H9 (cell line): Measurements from ENCODE around the gene ZNF283. TPM values are rescaled to one million over a fixed set of nuclear protein-coding genes. Genes with fewer than 3 reads are reported as not detected.
"Not testable (repeated sequence)": the region's sequence is repeated elsewhere in the genome, so short reads cannot be mapped to it uniquely, and the experiment has no call there.

Experiments used
- DNase-seq: peaks from one replicate; pipeline ENCODE4 v3.0.0-alpha.2; 2017
- H2AFZ ChIP-seq: one replicate; pipeline ENCODE4 v1.6.1; 2013; ENCODE audit warnings: mild to moderate bottlenecking, low read length, control low read depth, moderate library complexity
- H2AK5ac ChIP-seq: 2 replicates; pipeline ENCODE4 v1.6.1; 2013; ENCODE audit warnings: low read length, control low read depth, mixed read lengths; ENCODE audit not compliant: insufficient read length
- H2BK120ac ChIP-seq: one replicate; pipeline ENCODE4 v1.6.1; 2013; ENCODE audit warnings: low read depth, mild to moderate bottlenecking, low read length, control low read depth, inconsistent platforms; ENCODE audit not compliant: poor library complexity, severe bottlenecking
- H2BK12ac ChIP-seq: 2 replicates; pipeline ENCODE4 v1.6.1; 2013; ENCODE audit warnings: low read length, control low read depth, mixed read lengths, low read depth; ENCODE audit not compliant: insufficient read length
- H2BK15ac ChIP-seq: 2 replicates; pipeline ENCODE4 v1.6.1; 2013; ENCODE audit warnings: low read depth, low read length, control low read depth
- H2BK20ac ChIP-seq: one replicate; pipeline ENCODE4 v1.6.1; 2013; ENCODE audit warnings: low read depth, mild to moderate bottlenecking, low read length, control low read depth, inconsistent platforms; ENCODE audit not compliant: poor library complexity, severe bottlenecking
- H2BK5ac ChIP-seq: 2 replicates; pipeline ENCODE4 v1.6.1; 2013; ENCODE audit warnings: low read length, control low read depth, mixed read lengths; ENCODE audit not compliant: insufficient read length
- H3K14ac ChIP-seq: 2 replicates; pipeline ENCODE4 v1.6.1; 2013; ENCODE audit warnings: low read length, control low read depth; ENCODE audit not compliant: insufficient read depth
- H3K18ac ChIP-seq: 2 replicates; pipeline ENCODE4 v1.6.1; 2013; ENCODE audit warnings: low read depth, mild to moderate bottlenecking, mixed read lengths, low read length, control low read depth; ENCODE audit not compliant: insufficient read length
- H3K23ac ChIP-seq: 2 replicates; pipeline ENCODE4 v1.6.1; 2013; ENCODE audit warnings: low read length, control low read depth, mixed read lengths, low read depth; ENCODE audit not compliant: insufficient read length
- H3K23me2 ChIP-seq: 2 replicates; pipeline ENCODE4 v1.6.1; 2013; ENCODE audit warnings: low read depth, mild to moderate bottlenecking, mixed read lengths, low read length, control low read depth; ENCODE audit not compliant: insufficient read length, poor library complexity, severe bottlenecking
- H3K27ac ChIP-seq: 2 replicates; pipeline ENCODE4 v1.5.1; 2013; ENCODE audit warnings: low read length, control low read depth, mixed read lengths, low read depth; ENCODE audit not compliant: insufficient read length
- H3K27me3 ChIP-seq: 2 replicates; pipeline ENCODE4 v1.6.1; 2013; ENCODE audit warnings: low read length, control low read depth, inconsistent platforms; ENCODE audit not compliant: insufficient read depth
- H3K4ac ChIP-seq: 2 replicates; pipeline ENCODE4 v1.6.1; 2013; ENCODE audit warnings: low read depth, mild to moderate bottlenecking, control low read depth, inconsistent platforms, low read length, moderate library complexity
- H3K4me1 ChIP-seq: 2 replicates; pipeline ENCODE4 v1.6.1; 2013; ENCODE audit warnings: low read length, control low read depth, inconsistent platforms; ENCODE audit not compliant: insufficient read depth
- H3K4me2 ChIP-seq: 2 replicates; pipeline ENCODE4 v1.6.1; 2013; ENCODE audit warnings: low read length, control low read depth, mixed read lengths; ENCODE audit not compliant: insufficient read length, insufficient read depth
- H3K56ac ChIP-seq: 2 replicates; pipeline ENCODE4 v1.6.1; 2013; ENCODE audit warnings: low read depth, mild to moderate bottlenecking, mixed read lengths, low read length, control low read depth; ENCODE audit not compliant: insufficient read length
- H3K79me1 ChIP-seq: 2 replicates; pipeline ENCODE4 v1.6.1; 2013; ENCODE audit warnings: low read depth, mild to moderate bottlenecking, moderate library complexity, low read length, control low read depth, inconsistent platforms; ENCODE audit not compliant: insufficient read depth, poor library complexity, severe bottlenecking
- H3K79me2 ChIP-seq: 2 replicates; pipeline ENCODE4 v1.6.1; 2013; ENCODE audit warnings: low read length, control low read depth, inconsistent platforms; ENCODE audit not compliant: insufficient read depth
- H3K9ac ChIP-seq: 2 replicates; pipeline ENCODE4 v1.6.1; 2013; ENCODE audit warnings: low read length, control low read depth, mixed read lengths; ENCODE audit not compliant: insufficient read length; ENCODE audit errors: extremely low read depth
- H3K9me3 ChIP-seq: one replicate; pipeline ENCODE4 v1.6.1; 2013; ENCODE audit warnings: low read depth, low read length, inconsistent platforms; ENCODE audit not compliant: control insufficient read depth
- H3T11ph ChIP-seq: one replicate; pipeline ENCODE4 v1.6.1; 2013; ENCODE audit warnings: mild to moderate bottlenecking, low read length, control low read depth, inconsistent platforms
- H4K20me1 ChIP-seq: one replicate; pipeline ENCODE4 v1.6.1; 2013; ENCODE audit not compliant: control insufficient read depth, insufficient read length, insufficient read depth
- H4K5ac ChIP-seq: 2 replicates; pipeline ENCODE4 v1.6.1; 2013; ENCODE audit warnings: low read depth, mild to moderate bottlenecking, mixed read lengths, low read length, control low read depth; ENCODE audit not compliant: insufficient read length
- H4K8ac ChIP-seq: replicated peaks from 2 replicates; pipeline ENCODE4 v1.6.1; 2013; ENCODE audit warnings: low read length, control low read depth, mixed read lengths, low read depth; ENCODE audit not compliant: insufficient read length
- H4K91ac ChIP-seq: 2 replicates; pipeline ENCODE4 v1.6.1; 2013; ENCODE audit warnings: low read depth, mild to moderate bottlenecking, moderate library complexity, mixed read lengths, low read length, control low read depth; ENCODE audit not compliant: insufficient read length
- H3K27ac Mint-ChIP-seq, 3 experiments: 2 replicates in 2 of 3; 3 replicates in 1 of 3; pipeline ENCODE4 v1.8.0; 2020 to 2021; ENCODE audit warnings: mixed read lengths in 3 of 3, mild to moderate bottlenecking in 1 of 3, moderate library complexity in 1 of 3
- H3K27me3 Mint-ChIP-seq: 2 replicates; pipeline ENCODE4 v1.8.0; 2021; ENCODE audit warnings: low read depth, mild to moderate bottlenecking, moderate library complexity, mixed read lengths
- H3K36me3 Mint-ChIP-seq, 3 experiments: 2 replicates in 2 of 3; 3 replicates in 1 of 3; pipeline ENCODE4 v1.8.0; 2020 to 2021; ENCODE audit warnings: low read depth in 3 of 3, mixed read lengths in 3 of 3; ENCODE audit not compliant: insufficient read depth in 1 of 3
- H3K4me1 Mint-ChIP-seq, 2 experiments: 2 replicates each; pipeline ENCODE4 v1.8.0; 2020; ENCODE audit warnings: mixed read lengths in 2 of 2
- H3K4me3 Mint-ChIP-seq, 2 experiments: 2 replicates in 1 of 2; 3 replicates in 1 of 2; pipeline ENCODE4 v1.8.0; 2020 to 2021; ENCODE audit warnings: mild to moderate bottlenecking in 2 of 2, mixed read lengths in 2 of 2, moderate library complexity in 1 of 2
- H3K9me3 Mint-ChIP-seq, 2 experiments: 2 replicates in 1 of 2; 3 replicates in 1 of 2; pipeline ENCODE4 v1.8.0; 2020; ENCODE audit warnings: mild to moderate bottlenecking in 2 of 2, mixed read lengths in 2 of 2, moderate library complexity in 1 of 2
- WGBS: extraction: QIAGEN DNeasy Blood & Tissue Kit; methylation state at CpG from one replicate; pipeline ENCODE4 v1.1.7; 2013; ENCODE audit warnings: missing lambda C conversion rate, low lambda C conversion rate, mixed read lengths; ENCODE audit not compliant: insufficient read length; ENCODE audit errors: extremely low coverage; 5-methylcytosine and 5-hydroxymethylcytosine counted together
- total RNA-seq: library from RNA; stranded (reverse); gene quantifications from 2 replicates; pipeline ENCODE4 v1.2.1, GENCODE V29; 2021
- TF ChIP-seq, protein P1 (sequence below): fragments of 200-600 bp; sonication (generic); conservative IDR thresholded peaks from 3 replicates; pipeline ENCODE4 v1.8.0; 2021; ENCODE audit warnings: antibody characterized with exemption, mild to moderate bottlenecking

ZNF283 gene
- total RNA-seq, 1 experiment from 2014 or later, result 10.4 TPM

- Histone ChIP-seq H2BK15ac (no peak overlapping the region), H2AK5ac (no peak overlapping the region), H2BK120ac (no peak overlapping the region), H4K91ac (no peak overlapping the region), H3K9ac (no peak overlapping the region), H2BK20ac (no peak overlapping the region), H4K5ac (no peak overlapping the region), H3K27ac (no peak overlapping the region), H2AFZ (peak overlapping the region; percentile 26), H3K4me1 (no peaks in the 10 kb centered on the region), H3K4me2 (no peak overlapping the region), H3K9me3 (no peaks in the 10 kb centered on the region), H4K20me1 (no peaks in the 10 kb centered on the region), H3K14ac (no peak overlapping the region), H3K4ac (no peak overlapping the region), H3K79me2 (no peaks in the 10 kb centered on the region), H3K18ac (no peak overlapping the region), H2BK12ac (no peak overlapping the region), H3K79me1 (no peaks in the 10 kb centered on the region), H2BK5ac (no peak overlapping the region), H3K56ac (no peak overlapping the region), H3K23ac (no peak overlapping the region), H3T11ph (no peak overlapping the region), H4K8ac (no peak overlapping the region), H3K23me2 (peaks cover 4% of the 10 kb centered on the region), H3K27me3 (no peaks in the 10 kb centered on the region; the same call in 1 of the 2 replicates)
- WGBS, result no CpG with 5 or more reads among the region's 5 CpGs
- no peak overlapping the region for H3K4me3 Mint-ChIP-seq
- TF ChIP-seq, protein P1, sequence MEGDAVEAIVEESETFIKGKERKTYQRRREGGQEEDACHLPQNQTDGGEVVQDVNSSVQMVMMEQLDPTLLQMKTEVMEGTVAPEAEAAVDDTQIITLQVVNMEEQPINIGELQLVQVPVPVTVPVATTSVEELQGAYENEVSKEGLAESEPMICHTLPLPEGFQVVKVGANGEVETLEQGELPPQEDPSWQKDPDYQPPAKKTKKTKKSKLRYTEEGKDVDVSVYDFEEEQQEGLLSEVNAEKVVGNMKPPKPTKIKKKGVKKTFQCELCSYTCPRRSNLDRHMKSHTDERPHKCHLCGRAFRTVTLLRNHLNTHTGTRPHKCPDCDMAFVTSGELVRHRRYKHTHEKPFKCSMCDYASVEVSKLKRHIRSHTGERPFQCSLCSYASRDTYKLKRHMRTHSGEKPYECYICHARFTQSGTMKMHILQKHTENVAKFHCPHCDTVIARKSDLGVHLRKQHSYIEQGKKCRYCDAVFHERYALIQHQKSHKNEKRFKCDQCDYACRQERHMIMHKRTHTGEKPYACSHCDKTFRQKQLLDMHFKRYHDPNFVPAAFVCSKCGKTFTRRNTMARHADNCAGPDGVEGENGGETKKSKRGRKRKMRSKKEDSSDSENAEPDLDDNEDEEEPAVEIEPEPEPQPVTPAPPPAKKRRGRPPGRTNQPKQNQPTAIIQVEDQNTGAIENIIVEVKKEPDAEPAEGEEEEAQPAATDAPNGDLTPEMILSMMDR, result no peak
- DNase-seq, result no peak
- H3K36me3 Mint-ChIP-seq, result no peaks in the 10 kb centered on the region; a peak in 2 of 7 replicates
- peaks cover 40 to 61% of the 10 kb centered on the region in 2 experiments for H3K9me3 Mint-ChIP-seq
- H3K27me3 Mint-ChIP-seq, result peaks cover 34% of the 10 kb centered on the region
- H3K27ac Mint-ChIP-seq, result no peak overlapping the region
- H3K4me1 Mint-ChIP-seq, result peaks cover 0 to 2% of the 10 kb centered on the region in 2 experiments; a peak in 2 of 4 replicates
Measured at GRCh38 chr19:43820884-43821215, 6.3 kb upstream of the ZNF283 start.

DNA sequence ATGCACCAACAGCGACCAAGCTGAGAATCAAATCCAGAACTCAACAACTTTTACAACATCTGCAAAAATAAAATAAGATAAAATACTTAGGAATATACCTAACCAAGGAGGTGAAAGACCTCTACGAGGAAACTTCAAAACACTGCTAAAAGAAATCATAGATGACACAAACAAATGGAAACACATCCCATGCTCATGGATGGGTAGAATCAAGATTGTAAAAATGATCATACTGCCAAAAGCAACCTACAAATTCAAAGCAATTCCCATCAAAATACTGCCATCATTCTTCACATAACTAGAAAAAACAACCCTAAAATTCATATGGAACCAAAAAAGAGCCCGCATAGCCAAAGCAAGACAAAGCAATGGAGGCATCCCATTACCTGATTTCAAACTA lies 3.3 kb upstream of the ZNF283 start:
- H3K27ac Mint-ChIP-seq, H3K79me1 ChIP-seq, H2BK5ac ChIP-seq, H4K20me1 ChIP-seq, H2BK12ac ChIP-seq, H3K4me1 ChIP-seq, H3K79me2 ChIP-seq, H3T11ph ChIP-seq, H3K23ac ChIP-seq, H2BK15ac ChIP-seq, H2BK20ac ChIP-seq, H2AK5ac ChIP-seq, H3K27me3 ChIP-seq, H3K9ac ChIP-seq, H3K14ac ChIP-seq, H2AFZ ChIP-seq, H3K18ac ChIP-seq, H3K4me2 ChIP-seq, DNase-seq, H4K91ac ChIP-seq, H4K8ac ChIP-seq, H3K56ac ChIP-seq, H4K5ac ChIP-seq, H2BK120ac ChIP-seq, H3K4me3 Mint-ChIP-seq, H3K23me2 ChIP-seq, H3K4ac ChIP-seq, H3K27ac ChIP-seq, H3K9me3 ChIP-seq: not testable (repeated sequence)
- Mint-ChIP-seq H3K4me1 (peaks cover 6 to 10% of the 10 kb centered on the region in 2 experiments; a peak in 3 of 4 replicates), H3K9me3 (peaks cover 40 to 62% of the 10 kb centered on the region in 2 experiments), H3K36me3 (peaks cover 10 to 13% (median 13%) of the 10 kb centered on the region in 3 experiments; a peak in 6 of 7 replicates), H3K27me3 (peaks cover 42% of the 10 kb centered on the region)
- WGBS, result no CpG with 5 or more reads among the region's 3 CpGs
